Thyroid gland (tissue), 4 donors: ENCODE results near the gene SAMD5. TPM values are rescaled to one million over a fixed set of nuclear protein-coding genes. Genes with fewer than 3 reads are reported as not detected.

ENCODE experiments used
- DNase-seq, 2 donors: peaks; one replicate each; pipeline ENCODE4 v3.0.0-alpha.2; 2019
- H3K27ac ChIP-seq, 3 donors: fragments of 200-600 bp; sonication (generic); 1 replicate in 2 of 3; 2 replicates in 1 of 3; pipeline ENCODE4 v1.5.1; 2016 to 2019; ENCODE audit warnings: mild to moderate bottlenecking in 1 of 3, moderate library complexity in 1 of 3
- H3K27me3 ChIP-seq: fragments of 200-600 bp; sonication (generic); one replicate; pipeline ENCODE4 v1.5.1; 2019
- H3K36me3 ChIP-seq, 2 donors: fragments of 200-600 bp; sonication (generic); one replicate each; pipeline ENCODE4 v1.5.1; 2016 to 2019
- H3K4me1 ChIP-seq, 2 donors: fragments of 200-600 bp; sonication (generic); one replicate each; pipeline ENCODE4 v1.5.1; 2017 to 2019
- H3K4me3 ChIP-seq, 3 donors: fragments of 200-600 bp; sonication (generic); replicated peaks in 1 of 3; 1 replicate in 2 of 3; 2 replicates in 1 of 3; pipeline ENCODE4 v1.5.1; 2016; ENCODE audit warnings: mild to moderate bottlenecking in 1 of 3
- H3K9me3 ChIP-seq: fragments of 200-600 bp; sonication (generic); one replicate; pipeline ENCODE4 v1.5.1; 2017
- POLR2A ChIP-seq, 2 donors: fragments of 450-650 bp; IDR thresholded peaks; one replicate each; pipeline ENCODE4 v1.6.1; 2017; ENCODE audit warnings: antibody characterized with exemption in 2 of 2, mild to moderate bottlenecking in 2 of 2, moderate library complexity in 1 of 2
- WGBS, 2 donors: methylation state at CpG; one replicate each; pipeline ENCODE4 v1.1.5; 2017; 5-methylcytosine and 5-hydroxymethylcytosine counted together
- intact Hi-C: fragments of 100-400 bp; cut with DNase I; formaldehyde crosslinking; loops from one replicate; pipeline ENCODE4 v1.15.1; 2023
- total RNA-seq, 4 donors: library from RNA; depleted of rRNA; stranded (reverse); fragments of >200 nt; gene quantifications; one replicate each; pipeline ENCODE4 v1.2.3, GENCODE V29; 2016
- TF ChIP-seq, protein P1 (sequence below), 6 experiments: fragments of 200-600 bp in 3 of 6; fragments of 450-650 bp in 3 of 6; sonication (generic) in 3 of 6; IDR thresholded peaks; one replicate each; pipeline ENCODE4 v1.5.1; 2016 to 2019; ENCODE audit warnings: antibody characterized with exemption in 6 of 6, mild to moderate bottlenecking in 2 of 6, inconsistent platforms in 1 of 6, moderate library complexity in 1 of 6

The SAMD5 gene
- total RNA-seq, 4 donors from 2014 or later = 2.0 to 8.9 (median 5.2) TPM

DNA sequence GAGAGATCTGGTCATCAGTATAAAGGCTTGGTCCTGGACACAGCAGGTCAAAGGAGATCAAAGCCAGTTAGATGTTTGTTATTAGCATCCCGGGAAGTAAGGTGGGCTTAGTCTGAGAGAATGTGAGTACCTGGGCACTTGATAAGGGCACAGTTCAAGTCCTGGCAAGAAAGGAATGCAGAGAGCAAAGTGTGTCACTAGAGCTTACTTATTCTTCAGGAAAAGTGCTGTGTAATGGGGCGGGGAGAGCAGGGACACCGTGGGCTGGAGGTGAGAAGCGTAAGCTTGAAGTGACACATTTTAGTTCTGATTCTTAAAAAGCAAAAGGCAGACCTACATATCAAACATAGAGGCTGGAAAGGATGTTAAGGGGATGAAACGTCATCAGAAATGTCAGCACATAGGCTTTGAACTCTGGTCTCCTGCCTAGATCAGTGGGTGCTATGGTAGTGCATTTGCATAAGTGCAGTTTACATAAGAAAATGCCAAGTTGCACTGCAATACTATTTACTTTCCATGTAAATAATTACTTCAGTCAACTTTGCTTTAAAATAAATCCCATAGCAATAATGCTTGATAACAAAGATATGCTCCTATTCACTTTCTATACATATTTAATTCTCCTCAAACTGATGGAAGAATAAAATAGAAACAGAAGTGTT, 2.6 kb downstream of the SAMD5 start:
- WGBS, 2 donors = 61 to 64% methylated on average over 5 of the region's 5 CpGs
- Histone ChIP-seq H3K27ac (no peak overlapping the region), H3K4me1 (peaks cover 9 to 15% of the 10 kb centered on the region in 2 donors), H3K27me3 (no peaks in the 10 kb centered on the region), H3K4me3 (no peak overlapping the region), H3K9me3 (no peaks in the 10 kb centered on the region), H3K36me3 (no peaks in the 10 kb centered on the region)
- intact Hi-C loops = no loop called here
- TF ChIP-seq, protein P1, sequence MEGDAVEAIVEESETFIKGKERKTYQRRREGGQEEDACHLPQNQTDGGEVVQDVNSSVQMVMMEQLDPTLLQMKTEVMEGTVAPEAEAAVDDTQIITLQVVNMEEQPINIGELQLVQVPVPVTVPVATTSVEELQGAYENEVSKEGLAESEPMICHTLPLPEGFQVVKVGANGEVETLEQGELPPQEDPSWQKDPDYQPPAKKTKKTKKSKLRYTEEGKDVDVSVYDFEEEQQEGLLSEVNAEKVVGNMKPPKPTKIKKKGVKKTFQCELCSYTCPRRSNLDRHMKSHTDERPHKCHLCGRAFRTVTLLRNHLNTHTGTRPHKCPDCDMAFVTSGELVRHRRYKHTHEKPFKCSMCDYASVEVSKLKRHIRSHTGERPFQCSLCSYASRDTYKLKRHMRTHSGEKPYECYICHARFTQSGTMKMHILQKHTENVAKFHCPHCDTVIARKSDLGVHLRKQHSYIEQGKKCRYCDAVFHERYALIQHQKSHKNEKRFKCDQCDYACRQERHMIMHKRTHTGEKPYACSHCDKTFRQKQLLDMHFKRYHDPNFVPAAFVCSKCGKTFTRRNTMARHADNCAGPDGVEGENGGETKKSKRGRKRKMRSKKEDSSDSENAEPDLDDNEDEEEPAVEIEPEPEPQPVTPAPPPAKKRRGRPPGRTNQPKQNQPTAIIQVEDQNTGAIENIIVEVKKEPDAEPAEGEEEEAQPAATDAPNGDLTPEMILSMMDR (IDR thresholded peaks at IDR 0.05) = no peak
- no peak for TF ChIP-seq POLR2A (IDR thresholded peaks at IDR 0.05)
- DNase-seq = peak in 1 of 2 donors; percentile 18

DNA sequence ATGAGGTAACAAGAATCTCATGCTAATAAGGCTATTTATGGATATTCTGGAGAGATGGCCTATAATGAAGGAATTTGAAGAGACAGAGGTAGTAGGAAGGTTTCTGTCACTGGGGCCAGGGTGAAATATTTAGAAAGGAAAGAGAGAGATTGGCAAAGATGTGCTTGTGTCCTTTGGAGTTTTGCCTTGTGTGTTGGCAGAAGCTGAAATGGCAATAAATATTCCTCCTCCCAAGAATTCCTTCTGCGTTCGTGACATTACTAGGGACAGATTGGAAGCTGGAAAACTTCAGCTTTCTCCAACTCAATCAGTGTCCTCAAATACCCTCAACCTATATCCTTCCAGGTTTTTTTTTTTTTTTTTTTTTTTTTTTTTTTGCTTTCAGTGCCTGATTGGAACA, 6.3 kb downstream of the SAMD5 start:
- intact Hi-C loops = no loop called here
- no peak overlapping the region for H3K27ac ChIP-seq
- no peaks in the 10 kb centered on the region for H3K4me1 ChIP-seq
- no peak for DNase-seq
- no peaks in the 10 kb centered on the region for H3K9me3 ChIP-seq
- H3K27me3 ChIP-seq = no peaks in the 10 kb centered on the region
- H3K36me3 ChIP-seq = no peaks in the 10 kb centered on the region
- H3K4me3 ChIP-seq = no peak overlapping the region
- no peak for TF ChIP-seq POLR2A (IDR thresholded peaks at IDR 0.05)
- WGBS, 2 donors = 67 to 82% methylated on average over 2 of the region's 2 CpGs

DNA sequence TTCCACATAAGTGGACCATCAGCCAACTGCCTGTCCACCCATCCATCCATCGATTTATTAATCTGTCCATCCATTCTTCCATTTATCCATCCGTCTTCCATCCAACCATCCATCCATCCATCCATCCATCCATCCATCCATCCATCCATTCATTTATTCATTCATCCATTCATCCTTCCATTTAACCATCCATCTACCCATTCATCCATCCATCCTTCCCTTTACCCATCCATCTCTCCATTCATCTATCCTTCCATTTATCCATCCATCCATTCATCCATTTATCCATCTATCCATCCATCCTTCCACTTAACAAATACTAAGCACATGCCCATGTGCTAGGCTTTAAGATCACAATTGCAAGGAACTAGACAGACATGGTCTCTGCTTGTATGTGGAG, 6.8 kb downstream of the SAMD5 start:
- Histone ChIP-seq H3K9me3 (no peaks in the 10 kb centered on the region), H3K27me3 (no peaks in the 10 kb centered on the region), H3K4me1 (no peaks in the 10 kb centered on the region), H3K4me3 (no peak overlapping the region), H3K36me3 (no peaks in the 10 kb centered on the region), H3K27ac (no peak overlapping the region)
- intact Hi-C loops = no loop called here
- WGBS, 2 donors = 90 to 96% methylated on average over 2 of the region's 2 CpGs
- no peak for DNase-seq
- no peak for TF ChIP-seq POLR2A (IDR thresholded peaks at IDR 0.05)
- TF ChIP-seq, protein P1 (IDR thresholded peaks at IDR 0.05) = no peak

DNA sequence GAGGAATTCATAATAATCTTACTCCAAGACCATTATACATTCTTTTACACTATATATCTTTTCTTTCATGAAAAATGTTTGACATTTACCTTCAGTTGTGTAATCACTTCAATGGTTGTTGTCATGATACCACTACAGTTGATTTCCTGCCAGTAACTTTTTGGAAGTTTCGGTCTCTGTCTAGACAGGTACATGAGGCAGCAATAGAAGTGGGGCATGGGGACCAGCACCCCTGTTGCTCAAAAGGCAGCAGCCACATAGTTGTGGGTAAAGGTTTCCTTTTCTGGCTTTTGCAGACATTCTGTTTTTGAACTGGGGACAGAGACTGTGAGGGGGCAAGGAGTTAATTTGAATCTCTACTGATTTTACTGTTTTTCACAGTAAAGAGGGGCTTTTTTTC, 14.1 kb downstream of the SAMD5 start:
- Histone ChIP-seq H3K27me3 (no peaks in the 10 kb centered on the region), H3K4me3 (no peak overlapping the region), H3K9me3 (no peaks in the 10 kb centered on the region), H3K4me1 (no peaks in the 10 kb centered on the region), H3K36me3 (no peaks in the 10 kb centered on the region), H3K27ac (no peak overlapping the region)
- intact Hi-C loops = no loop called here
- WGBS, 2 donors = 88 to 100% methylated on average over 1 of the region's 1 CpG
- no peak for DNase-seq
- no peak for TF ChIP-seq POLR2A (IDR thresholded peaks at IDR 0.05)
- TF ChIP-seq, protein P1 (IDR thresholded peaks at IDR 0.05) = no peak

DNA sequence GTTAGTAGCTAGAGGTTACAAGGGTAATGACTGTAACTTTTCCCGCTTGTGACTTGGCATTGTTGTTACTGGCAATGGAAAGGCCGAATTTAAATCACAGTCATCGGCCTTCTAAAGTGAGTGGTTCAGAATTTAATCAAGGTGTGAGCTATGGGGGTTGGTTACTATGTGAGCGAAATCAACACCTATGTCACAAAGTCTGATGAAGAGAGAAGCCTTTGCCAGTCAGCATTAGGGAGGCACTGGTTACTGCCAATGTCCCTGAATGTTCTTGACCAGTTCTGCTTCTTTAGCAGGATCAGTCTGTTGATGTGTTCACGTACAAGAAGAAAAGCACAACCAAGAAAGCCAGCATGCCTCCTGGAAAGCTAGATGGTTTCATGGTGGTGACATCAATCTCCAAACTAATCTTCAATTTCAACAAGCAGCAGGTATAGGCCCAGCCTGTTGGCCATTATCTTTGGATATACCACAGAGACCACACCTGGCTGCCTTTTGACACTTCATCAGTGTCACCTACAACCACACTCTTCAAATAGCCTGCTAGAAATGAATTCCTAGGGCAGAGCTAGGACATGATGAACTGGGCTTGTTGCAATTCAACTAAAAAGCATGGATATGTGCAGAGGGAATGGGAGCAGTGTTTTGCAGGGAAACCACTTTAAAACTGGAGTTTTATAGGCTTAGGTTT, 17.2 kb downstream of the SAMD5 start:
- H3K36me3 ChIP-seq = no peaks in the 10 kb centered on the region
- H3K27me3 ChIP-seq = no peaks in the 10 kb centered on the region
- no peaks in the 10 kb centered on the region for H3K9me3 ChIP-seq
- no peak overlapping the region for H3K4me3 ChIP-seq
- no peak overlapping the region for H3K27ac ChIP-seq
- 95% methylated on average over 5 of the region's 5 CpGs for WGBS, 2 donors
- TF ChIP-seq POLR2A (IDR thresholded peaks at IDR 0.05) = no peak
- TF ChIP-seq, protein P1 (IDR thresholded peaks at IDR 0.05) = no peak
- intact Hi-C loops = no loop called here
- DNase-seq = no peak
- H3K4me1 ChIP-seq = no peaks in the 10 kb centered on the region
